ENCODE results near the gene COA7.
"Not testable (repeated sequence)": the region's sequence is repeated elsewhere in the genome, so short reads cannot be mapped to it uniquely, and the experiment has no call there.

Gene COA7

DNA sequence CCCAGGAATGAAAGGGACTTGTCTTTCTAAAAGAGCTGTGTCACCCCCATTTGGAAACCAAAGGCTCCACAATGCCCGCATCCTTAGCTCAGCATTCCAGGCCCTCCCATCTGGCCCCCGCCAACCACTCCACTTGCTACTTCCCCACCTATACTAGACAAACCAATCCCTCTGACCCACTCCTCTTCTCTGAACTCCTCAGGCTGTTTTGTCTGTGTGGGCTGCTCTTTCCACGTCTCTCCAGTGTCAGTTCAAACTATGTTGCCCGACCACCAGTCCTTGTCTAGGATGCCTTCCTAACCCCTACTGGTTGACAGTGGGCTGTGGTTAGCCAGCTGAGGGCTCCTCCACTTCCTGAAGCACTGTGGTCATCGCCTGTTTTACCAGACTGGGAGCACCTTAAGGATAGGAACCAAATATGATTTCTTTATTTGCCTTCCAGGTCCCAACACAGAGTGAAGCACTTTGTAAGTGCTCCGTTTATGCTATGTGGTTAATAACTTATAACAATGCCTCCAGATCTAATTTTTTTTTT, 8.1 kb upstream of the COA7 start:
- no peak for DNase-seq (ENCODE audit: low read depth in 2 of 2)

DNA sequence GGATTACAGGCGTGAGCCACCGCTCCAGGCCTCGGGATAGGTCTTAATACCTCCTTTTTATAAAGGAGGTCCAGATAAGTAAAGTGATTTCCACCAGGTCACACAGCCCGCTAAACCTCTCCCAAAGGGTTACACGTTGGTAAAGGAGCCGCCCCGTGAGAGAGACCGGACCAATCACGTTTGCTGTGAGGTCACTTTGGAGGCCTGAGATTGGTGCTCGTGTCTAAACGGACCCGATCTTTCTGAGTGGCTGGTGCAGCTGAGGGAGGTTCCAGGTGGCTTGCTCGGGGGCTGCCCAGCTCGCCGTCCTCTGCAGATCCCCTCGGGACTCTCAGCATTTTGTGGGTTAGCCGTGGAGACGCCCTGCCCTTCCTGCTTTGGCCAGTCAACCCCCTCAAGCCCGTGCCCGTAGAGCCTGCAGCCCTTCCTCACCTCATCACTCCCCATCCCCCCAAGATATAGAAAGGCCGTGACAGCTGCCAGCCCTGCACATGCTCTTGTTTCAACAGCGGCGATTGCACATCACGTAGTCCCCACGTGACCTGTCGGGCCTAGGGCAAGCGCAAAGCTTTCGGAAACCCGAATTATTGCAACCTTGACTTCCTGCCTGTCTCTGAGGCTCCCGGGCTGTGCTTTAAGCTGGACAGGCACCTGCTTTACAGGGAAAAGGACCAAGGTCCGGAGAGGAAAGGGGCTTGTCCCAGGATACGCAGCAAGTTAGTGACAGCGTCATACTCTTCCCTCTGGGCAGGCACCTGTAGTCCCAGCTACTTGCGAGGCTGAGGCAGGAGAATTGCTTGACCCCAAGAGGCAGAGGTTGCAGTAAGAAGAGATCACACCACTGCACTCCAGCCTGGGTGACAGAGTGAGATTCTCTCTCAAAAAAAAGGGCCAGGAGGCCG, 5.0 kb upstream of the COA7 start:
- peak in 1 of 2 experiments; percentile 26 for DNase-seq (ENCODE audit: low read depth in 2 of 2)

DNA sequence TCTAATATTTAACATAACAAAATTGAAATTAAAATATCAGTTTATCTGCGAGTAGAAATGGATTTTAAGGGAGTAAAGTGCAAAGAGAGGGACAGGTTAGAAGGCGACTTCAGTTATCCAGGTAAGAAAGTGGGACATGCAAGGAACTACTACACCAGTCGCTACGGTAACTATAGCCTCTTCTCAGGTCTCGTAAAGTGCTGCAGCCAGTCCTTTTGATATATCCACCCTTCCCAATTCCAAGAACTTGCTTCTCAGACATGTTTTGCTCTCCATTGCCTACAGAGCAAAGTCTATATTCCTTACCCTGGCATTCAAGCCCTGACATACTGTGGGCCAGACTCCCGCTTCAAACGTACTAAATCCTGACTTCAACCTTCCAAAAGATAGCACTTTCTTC, 2.5 kb downstream of the COA7 start:
- no peak for DNase-seq (ENCODE audit: low read depth in 2 of 2)

DNA sequence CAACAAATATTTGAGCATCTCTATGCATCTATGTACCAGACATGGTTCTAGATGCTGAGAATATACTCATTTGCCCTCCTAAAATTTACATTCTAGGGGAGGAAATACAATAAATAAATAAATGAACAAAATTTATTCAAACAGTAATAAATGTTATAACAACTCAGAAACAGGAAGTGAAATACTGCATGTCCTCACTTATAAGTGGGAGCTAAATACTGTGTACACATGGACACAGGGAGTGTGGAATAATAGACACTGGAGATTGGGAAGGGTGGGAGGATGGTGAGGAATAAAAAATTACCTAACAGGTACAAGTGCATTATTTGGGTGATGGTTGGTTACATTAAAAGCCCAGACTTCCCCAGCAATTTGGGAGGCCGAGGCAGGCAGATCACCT, 4.3 kb downstream of the COA7 start:
- DNase-seq (ENCODE audit: low read depth in 2 of 2) = no peak

DNA sequence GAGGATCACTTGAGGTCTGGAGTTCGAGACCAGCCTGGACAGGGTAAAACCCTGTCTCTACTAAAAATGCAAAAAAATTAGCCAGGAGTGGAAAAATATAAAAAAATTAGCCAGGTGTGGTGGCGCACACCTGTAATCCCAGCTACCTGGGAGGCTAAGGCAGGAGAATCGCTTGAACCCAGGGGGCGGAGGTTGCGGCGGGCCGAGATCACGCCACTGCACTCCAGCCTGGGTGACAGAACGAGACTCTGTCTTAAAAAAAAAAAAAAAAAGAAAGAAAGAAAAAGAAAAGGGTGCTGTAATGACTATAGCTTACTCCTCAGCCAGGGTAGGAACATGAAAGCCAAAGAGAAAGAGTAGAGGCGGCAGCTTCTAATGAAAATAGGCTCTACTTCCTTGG, 4.8 kb downstream of the COA7 start:
- DNase-seq (ENCODE audit: low read depth in 2 of 2) = not testable (repeated sequence)

DNA sequence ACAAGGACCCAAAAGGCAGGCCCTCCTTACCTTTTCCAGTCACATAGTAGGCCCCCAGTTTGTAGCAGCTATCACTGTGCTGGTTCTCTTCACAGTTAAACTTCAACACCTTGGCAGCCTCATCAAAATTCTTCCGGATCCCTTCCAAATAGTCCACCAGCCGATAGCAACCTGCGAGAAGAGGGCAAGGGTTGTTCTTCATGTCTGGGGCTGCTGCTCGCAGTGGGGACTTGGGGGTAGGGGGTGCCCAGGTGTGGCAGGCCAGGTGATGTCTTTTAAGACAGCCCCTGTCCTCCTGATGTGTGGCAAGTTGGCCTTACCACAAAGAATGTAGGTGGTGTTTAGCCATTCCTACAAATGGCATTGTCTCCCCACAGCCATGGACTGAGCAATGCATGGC, 5.5 kb downstream of the COA7 start:
- no peak for DNase-seq (ENCODE audit: low read depth in 2 of 2)

DNA sequence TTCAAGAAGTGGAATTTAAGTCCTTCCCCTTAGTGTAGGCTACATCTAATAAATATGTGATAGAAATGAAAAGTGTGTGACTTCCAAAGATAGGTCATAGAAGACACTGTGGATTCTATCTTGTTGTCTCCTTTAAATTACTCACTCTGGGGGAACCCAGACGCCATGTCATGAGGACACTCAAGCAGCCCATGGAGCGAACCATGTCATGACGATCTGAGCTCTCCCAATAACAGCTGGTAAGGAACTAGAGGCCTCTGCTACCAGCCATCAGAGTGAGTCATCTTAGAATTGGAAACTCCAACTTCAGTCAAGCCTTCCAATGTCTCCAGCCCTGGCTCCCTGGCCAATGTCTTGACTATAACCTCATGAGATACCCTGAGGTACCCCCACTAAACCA, 6.3 kb downstream of the COA7 start:
- no peak for DNase-seq (ENCODE audit: low read depth in 2 of 2)

DNA sequence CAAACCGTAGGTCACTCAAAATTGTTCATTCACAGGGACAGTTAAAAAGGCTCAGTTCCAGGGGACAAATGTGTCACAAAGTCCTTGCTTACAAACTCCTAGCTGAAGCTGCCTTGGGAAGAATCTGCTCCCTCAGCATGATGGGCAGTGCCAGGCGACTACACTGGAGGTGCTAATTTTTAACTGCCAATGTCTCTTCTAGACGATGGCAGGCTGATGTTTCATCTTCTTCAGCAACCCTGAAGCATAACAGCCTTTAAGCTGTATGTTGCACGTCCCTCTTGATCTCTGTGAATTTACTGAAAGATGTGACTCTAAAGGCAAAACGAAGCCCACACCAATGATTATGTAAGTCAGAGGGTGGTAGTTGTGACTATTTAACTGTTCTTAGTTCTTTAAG, 11.3 kb downstream of the COA7 start:
- no peak for DNase-seq (ENCODE audit: low read depth in 2 of 2)

DNA sequence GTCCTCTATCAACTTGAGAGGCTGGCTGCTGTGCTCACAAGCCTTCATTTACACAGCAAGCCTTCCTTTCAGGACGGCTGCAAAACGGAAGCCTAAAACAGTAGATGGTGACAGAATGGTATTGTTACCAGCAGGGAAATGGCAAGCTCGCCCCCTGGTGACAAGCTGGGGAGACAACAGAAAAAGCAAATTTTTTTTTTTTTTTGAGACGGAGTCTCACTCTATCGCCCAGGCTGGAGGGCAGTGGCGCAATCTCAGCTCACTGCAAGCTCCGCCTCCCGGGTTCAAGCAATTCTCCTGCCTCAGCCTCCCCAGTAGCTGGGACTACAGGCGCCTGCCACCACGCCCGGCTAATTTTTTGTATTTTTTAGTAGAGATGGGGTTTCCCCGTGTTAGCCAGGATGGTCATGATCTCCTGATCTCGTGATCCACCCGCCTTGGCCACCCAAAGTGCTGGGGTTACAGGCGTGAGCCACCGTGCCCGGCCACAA, 11.8 kb downstream of the COA7 start:
- not testable (repeated sequence) for DNase-seq (ENCODE audit: low read depth in 2 of 2)

DNA sequence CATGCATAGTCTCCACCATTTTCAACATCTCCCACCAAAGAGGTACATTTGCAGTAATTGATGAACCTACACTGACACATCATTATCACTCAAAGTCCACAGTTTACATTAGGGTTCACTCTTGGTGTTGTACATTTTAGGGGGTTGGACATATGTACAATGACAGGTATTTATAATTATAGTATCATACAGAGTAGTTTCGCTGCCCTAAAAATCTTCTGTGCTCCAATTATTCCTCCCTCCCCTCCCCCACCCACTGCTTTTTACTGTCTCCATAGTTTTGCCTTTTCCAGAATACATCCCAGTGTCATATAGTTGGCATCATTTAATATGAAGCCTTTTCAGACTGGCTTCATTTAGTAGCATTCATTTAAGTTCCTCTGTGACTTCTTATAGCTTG, 13.6 kb downstream of the COA7 start:
- no peak for DNase-seq (ENCODE audit: low read depth in 2 of 2)

DNA sequence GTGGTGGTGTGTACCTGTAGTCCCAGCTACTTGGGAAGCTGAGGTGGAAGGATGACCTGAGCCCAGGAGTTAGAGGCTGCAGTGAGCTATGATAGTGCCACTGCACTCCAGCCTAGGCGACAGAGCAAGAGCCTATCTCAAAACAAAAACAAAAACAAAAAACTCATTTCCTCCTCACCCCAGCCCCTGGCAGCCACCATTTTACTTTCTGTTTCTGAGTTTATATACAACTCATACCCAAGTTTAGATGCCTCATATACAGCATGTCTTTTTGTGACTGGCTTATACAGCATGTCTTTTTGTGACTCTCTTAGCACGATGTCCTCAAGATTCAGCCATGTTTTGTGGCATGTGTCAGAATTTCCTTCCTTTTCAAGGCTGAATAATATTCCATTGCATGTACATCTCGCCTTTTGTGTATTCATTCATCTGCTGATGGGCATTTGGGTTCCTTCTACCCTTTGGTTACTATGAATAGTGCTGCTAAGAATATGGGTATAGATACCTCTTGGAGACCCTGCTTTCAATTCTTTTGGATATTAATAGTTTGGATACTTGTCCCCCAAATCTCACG, 14.7 kb downstream of the COA7 start:
- no peak for DNase-seq (ENCODE audit: low read depth in 2 of 2)

DNA sequence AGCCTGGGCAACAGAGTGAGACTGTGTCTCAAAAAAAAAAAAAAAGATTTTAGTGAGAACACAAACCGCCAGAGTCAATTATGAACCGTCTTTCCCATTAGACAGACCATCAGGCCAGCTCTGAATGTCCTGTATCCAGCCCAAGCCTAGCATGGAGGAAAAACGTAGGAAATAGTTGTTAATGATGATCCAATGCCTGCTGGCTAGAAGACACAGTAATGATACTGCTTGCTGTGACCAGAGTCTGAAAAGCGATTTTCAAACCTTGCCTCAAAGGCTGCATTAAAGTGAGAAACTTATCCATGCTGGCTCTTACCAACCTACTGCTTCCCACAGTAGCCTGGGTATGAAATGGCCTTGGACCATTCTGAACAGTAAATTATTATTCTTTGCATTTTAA, 17.0 kb downstream of the COA7 start:
- DNase-seq (ENCODE audit: low read depth in 2 of 2) = no peak

DNA sequence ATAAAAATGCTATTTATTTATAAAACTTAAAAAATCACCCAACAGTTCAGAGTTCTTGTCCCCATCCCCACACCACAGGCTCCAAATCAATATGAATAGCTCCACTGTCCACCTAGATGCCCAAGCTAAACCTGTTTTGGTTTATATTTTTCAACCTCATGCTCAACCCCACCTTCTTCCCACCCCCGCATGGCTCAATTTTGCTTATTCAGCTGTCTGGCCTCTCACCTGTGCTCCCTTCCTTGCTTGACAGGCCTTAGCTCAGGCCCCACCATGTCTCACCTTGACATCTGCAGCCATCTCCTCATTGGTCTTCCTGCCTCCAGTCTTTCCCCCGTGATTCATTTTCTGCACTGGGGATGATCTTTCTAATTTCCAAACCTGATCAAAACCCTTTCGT, 17.8 kb downstream of the COA7 start:
- DNase-seq (ENCODE audit: low read depth in 2 of 2) = no peak

DNA sequence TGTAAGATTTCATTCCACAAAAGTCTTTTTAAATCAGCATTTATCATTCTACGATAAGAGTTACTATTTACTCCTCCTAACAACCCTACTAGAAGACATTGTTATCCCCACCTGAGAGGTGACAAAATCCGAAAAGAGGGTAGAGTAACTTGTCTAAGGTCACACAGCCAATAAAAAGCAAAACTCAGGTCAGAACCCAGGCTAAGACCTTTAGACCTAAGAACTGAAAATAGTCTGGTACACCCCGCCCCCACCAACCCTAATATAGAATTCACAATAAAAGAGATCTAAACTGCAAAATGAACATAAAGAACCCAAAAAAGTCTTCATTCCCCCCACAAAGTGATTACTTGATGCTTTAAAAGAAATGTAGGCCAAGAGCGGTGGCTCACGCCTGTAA, 18.6 kb downstream of the COA7 start:
- no peak for DNase-seq (ENCODE audit: low read depth in 2 of 2)

DNA sequence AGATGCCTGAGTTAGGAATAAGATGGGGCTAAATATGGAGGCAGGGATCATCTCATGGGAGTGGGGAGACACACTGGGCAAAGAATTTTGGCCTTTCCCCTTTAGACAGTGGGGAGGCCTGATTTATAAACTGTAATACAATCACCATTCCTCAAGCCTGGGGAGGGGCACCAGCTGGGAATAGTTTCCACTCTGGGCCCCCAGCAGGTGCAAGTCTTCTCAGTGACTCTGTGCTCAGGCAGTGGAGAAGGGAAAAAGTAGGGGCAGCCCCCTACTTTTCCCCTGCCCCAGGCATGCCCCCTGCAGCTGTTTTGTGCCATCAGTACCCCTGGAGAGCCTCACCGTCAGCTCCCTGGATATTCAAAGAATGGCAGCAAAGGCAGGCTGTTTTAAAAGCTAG, 19.1 kb downstream of the COA7 start:
- no peak for DNase-seq (ENCODE audit: low read depth in 2 of 2)

DNA sequence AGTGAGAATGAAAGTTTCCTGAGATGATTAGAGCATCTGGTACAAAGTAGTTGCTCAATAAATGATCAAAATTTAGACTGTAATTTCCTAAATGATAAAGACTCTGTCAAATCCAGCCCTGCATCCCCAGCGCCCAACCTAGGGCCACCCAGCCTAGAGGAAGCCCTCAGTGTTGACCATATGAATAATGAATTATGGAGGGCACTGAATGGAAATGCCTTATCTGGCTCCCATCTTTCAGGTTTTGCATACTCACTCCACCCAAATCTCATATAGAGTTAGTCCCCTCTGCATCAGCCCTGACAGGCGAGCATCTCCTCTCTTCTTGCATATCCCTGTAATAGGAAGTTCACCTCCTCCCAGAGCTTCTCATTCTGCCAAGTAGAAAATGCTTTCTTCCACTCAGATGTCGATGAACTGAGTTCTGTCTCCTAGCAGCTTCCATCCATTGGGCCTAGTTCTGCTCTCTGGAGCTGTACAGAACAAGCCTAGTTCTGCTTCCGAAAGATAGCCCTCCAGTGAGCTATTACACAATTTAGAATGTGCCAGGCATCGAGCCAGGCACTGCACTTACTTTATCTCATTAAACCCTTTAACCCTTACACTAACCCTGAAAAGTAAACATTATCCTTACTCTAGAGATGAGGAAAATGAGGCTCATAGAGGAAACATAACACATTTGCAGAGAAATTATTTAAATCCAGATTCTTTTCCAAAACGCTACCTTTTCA, 20.9 kb downstream of the COA7 start:
- DNase-seq (ENCODE audit: low read depth in 2 of 2) = no peak

DNA sequence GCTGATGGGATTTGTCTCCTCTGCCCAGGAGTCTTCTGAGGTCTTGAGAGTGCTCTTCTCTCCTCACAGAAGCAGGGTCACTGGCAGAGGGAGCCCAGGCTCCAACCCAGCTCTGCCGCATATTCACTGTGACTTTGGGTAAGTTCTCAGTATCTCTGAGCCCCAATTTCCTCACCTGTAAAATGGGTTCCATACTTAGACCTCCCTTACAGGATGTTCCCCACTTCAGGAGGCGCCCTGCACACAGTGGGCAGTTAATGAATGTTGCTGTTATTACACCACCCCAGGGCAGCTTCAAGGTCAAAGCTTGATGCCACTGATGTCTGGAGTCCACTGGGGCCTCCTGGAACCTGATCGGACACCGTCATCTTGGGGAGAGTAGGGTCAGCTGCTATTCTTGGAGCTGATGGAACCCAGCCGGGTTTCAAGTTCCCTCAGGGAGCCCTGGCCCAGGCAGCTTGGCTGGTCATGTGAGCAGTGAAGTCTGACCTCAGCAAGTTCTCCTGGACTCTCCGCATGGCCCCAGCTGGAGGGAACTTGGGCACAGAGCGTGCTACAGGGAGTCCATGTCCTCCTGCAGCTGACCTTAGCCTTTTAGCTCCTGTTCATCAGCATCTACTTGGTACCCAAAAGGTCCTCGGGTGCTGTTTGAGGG, 21.8 kb downstream of the COA7 start:
- no peak for DNase-seq (ENCODE audit: low read depth in 2 of 2)

DNA sequence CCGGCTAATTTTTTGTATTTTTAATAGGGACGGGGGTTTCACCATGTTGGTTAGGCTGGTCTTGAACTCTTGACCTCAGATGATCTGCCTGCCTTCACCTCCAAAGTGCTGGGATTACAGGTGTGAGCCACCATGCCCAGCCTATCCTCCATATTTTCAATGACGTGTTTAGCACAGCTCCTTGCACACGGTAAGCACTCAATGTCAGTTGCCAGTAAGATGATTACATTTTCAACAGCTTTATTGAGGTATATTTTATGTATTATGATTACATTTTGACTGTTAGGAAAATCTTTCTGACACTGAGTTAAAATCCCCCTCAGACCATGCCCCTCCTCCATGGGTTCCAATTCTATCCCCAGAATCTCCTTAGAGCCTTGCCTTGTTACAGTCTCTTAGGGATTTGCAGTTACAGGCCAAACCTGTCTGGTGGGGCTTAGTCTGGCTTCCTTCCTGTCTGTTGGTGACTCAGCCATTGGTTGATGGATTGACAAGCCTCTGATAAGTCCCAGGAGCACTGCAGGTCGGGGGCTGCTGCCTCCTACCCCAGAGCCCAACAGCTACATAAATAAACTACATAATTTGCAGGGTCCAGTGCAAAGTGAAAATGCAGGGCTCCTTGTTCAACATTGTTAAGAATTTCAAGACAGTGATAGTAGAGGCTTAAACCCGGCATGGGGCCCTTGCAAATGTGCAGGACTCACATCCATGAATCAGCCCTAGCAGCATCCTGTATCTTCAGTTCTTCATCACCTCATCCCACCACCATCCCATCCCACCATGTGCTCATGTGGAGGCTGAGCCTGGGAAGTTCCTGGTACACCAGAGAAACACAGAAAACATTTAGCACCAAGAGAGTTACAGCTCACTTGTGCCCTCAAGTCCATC, 23.4 kb downstream of the COA7 start:
- no peak for DNase-seq (ENCODE audit: low read depth in 2 of 2)

DNA sequence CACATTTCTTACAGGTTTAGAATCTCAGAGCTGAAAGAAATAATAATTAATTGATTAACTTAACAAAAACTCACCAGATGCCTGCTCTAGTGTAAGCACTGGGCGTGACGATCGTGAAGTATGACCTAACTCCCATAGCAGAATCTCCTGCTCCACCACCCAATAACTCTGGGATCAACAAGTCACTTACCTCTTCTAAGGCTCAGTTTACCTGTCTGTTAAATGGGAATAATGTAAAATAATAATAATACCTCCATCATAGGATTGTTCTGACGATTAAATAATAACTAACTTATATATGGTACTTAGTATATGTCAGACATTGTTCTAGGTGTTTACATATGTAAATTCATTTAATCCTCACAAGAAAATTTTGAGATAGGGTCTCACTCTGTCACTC, 24.6 kb downstream of the COA7 start:
- DNase-seq (ENCODE audit: low read depth in 2 of 2) = no peak

DNA sequence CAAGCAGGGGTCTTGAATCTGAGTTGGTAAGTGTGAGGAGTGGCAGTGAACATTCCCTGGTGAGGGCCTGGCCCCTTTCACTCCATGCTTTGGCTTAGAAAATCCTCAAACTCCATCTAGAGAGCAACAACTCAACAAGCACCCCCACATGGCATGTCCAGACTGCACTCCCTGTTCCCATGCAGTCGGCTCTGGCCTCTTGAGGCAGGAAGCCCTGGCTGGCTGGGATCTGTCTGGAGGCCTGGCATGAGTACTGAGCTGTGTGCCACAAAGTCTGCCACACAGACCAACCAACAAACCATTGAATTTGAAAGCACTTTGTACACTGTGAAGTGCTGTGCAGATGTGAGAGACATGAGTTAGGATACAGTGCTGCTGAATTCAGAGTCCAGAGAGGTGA, 25.2 kb downstream of the COA7 start:
- no peak for DNase-seq (ENCODE audit: low read depth in 2 of 2)

DNA sequence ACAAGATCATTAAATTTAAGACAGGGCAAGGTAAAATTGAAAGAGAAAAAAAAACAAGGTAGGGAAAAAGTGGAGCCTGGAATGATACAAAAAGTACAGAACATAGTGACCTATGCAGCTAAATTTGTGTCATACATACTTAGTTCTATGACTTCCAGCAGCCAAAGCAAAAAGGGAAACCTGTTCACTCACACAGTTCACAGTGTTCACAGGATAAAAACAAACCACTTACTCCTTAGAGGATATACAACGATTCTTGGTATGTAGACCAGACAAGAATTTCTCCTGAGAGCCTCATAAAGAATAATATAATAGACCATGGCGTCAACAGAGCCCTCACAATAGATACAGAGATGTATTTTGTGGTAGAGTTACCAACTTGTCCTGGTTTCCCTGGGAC, 27.5 kb downstream of the COA7 start:
- no peak for DNase-seq (ENCODE audit: low read depth in 2 of 2)

Measured in fibroblast of skin of left biceps (primary cell).